ENCODE measurements around the gene NDUFC2. TPM values are rescaled to one million over a fixed set of nuclear protein-coding genes. Genes with fewer than 3 reads are reported as not detected.

Gene NDUFC2
- total and polyA plus RNA-seq, 2 of the 13 experiments (the other 11 are each of a cell fraction or from before 2014, with no cell fraction given): 256 to 363 TPM

DNA sequence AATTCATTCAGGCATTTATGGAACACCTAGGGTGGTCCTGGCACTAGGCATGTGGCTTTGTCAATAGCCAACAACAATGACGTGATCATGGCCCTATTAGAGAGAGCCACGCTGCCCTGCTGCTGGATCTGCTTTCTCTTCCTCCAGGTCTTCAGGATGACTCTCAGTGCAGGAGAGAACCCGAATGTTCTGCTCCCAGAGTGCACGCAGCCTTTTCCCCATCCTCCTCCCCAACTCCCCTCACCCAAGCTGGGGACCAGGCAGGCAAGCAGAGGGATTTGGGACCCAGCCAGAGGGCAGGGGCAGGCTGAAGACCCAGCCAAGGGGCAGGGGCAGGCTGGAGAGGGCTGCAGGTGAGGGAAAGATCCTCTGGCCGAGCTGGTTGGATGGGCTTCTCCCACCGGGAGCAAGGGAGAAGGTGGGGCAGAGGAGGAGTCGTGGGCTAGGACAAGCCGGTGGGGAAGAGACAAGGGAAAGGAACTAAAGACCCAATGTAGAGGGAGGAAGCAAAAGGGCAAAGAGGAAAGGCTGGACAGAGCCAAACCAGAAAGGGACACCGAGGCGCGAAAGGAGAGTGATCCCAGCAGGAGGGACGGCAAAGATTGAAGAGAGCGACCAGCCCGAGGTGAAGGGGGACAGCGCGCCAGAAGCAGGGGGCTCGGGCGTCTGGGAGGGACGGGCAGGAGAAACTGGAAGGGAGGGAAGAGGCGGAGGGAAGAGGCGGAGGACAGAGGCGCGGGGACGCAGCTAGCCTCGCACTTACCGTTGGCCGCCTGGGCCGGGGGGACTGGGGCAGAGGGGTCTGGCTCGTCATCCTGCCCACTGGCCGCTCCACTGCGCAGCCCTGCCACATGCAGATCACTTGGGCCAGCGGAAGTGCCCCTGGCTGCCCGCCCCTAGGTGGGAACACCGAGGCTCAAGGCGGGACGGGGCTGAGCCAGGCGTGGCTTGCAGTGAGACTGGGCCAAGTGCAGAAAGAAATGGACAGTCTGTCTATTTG is 57.0 kb downstream of the NDUFC2 start, which contains the start of gene KCTD14 (continued):
- TF ChIP-seq, protein P1, sequence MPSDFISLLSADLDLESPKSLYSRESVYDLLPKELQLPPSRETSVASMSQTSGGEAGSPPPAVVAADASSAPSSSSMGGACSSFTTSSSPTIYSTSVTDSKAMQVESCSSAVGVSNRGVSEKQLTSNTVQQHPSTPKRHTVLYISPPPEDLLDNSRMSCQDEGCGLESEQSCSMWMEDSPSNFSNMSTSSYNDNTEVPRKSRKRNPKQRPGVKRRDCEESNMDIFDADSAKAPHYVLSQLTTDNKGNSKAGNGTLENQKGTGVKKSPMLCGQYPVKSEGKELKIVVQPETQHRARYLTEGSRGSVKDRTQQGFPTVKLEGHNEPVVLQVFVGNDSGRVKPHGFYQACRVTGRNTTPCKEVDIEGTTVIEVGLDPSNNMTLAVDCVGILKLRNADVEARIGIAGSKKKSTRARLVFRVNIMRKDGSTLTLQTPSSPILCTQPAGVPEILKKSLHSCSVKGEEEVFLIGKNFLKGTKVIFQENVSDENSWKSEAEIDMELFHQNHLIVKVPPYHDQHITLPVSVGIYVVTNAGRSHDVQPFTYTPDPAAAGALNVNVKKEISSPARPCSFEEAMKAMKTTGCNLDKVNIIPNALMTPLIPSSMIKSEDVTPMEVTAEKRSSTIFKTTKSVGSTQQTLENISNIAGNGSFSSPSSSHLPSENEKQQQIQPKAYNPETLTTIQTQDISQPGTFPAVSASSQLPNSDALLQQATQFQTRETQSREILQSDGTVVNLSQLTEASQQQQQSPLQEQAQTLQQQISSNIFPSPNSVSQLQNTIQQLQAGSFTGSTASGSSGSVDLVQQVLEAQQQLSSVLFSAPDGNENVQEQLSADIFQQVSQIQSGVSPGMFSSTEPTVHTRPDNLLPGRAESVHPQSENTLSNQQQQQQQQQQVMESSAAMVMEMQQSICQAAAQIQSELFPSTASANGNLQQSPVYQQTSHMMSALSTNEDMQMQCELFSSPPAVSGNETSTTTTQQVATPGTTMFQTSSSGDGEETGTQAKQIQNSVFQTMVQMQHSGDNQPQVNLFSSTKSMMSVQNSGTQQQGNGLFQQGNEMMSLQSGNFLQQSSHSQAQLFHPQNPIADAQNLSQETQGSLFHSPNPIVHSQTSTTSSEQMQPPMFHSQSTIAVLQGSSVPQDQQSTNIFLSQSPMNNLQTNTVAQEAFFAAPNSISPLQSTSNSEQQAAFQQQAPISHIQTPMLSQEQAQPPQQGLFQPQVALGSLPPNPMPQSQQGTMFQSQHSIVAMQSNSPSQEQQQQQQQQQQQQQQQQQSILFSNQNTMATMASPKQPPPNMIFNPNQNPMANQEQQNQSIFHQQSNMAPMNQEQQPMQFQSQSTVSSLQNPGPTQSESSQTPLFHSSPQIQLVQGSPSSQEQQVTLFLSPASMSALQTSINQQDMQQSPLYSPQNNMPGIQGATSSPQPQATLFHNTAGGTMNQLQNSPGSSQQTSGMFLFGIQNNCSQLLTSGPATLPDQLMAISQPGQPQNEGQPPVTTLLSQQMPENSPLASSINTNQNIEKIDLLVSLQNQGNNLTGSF (CRISPR knock-in tag; IDR thresholded peaks at IDR 0.05): no peak
- no peak for TF ChIP-seq CBFB (CRISPR knock-in tag; IDR thresholded peaks at IDR 0.05)
- peak; percentile 71; the same call in 1 of the 2 replicates for TF ChIP-seq ZBTB38 (CRISPR knock-in tag; IDR thresholded peaks at IDR 0.05)
- TF ChIP-seq, protein P2, sequence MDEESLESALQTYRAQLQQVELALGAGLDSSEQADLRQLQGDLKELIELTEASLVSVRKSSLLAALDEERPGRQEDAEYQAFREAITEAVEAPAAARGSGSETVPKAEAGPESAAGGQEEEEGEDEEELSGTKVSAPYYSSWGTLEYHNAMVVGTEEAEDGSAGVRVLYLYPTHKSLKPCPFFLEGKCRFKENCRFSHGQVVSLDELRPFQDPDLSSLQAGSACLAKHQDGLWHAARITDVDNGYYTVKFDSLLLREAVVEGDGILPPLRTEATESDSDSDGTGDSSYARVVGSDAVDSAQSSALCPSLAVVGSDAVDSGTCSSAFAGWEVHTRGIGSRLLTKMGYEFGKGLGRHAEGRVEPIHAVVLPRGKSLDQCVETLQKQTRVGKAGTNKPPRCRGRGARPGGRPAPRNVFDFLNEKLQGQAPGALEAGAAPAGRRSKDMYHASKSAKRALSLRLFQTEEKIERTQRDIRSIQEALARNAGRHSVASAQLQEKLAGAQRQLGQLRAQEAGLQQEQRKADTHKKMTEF (CRISPR knock-in tag; IDR thresholded peaks at IDR 0.05): peak; percentile 67; the same call in 1 of the 2 replicates
- no peak for TF ChIP-seq SNAI1 (CRISPR knock-in tag; IDR thresholded peaks at IDR 0.05; ENCODE audit: borderline replicate concordance)
- TF ChIP-seq BRCA1 (CRISPR knock-in tag; IDR thresholded peaks at IDR 0.05): 0 out of 2 replicates have a peak, but pooled peaks have one; percentile 7
- TF ChIP-seq, protein P3, sequence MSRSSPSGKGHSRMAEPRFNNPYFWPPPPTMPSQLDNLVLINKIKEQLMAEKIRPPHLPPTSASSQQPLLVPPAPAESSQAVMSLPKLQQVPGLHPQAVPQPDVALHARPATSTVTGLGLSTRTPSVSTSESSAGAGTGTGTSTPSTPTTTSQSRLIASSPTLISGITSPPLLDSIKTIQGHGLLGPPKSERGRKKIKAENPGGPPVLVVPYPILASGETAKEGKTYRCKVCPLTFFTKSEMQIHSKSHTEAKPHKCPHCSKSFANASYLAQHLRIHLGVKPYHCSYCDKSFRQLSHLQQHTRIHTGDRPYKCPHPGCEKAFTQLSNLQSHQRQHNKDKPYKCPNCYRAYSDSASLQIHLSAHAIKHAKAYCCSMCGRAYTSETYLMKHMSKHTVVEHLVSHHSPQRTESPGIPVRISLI (CRISPR knock-in tag; IDR thresholded peaks at IDR 0.05; ENCODE audit: borderline replicate concordance): peak; percentile 68; the same call in 1 of the 2 replicates
- TF ChIP-seq RBM22 (optimal IDR thresholded peaks at IDR 0.05; ENCODE audit: low read length): no peak
- TF ChIP-seq SALL2 (CRISPR knock-in tag; IDR thresholded peaks at IDR 0.05): peak; percentile 48; the same call in 1 of the 2 replicates
- TF ChIP-seq ZMYM2 (CRISPR knock-in tag; IDR thresholded peaks at IDR 0.05): peak; percentile 54; the same call in 1 of the 2 replicates
- TF ChIP-seq ZNF441 (CRISPR knock-in tag; IDR thresholded peaks at IDR 0.05; ENCODE audit: borderline replicate concordance): no peak; the same call in 1 of the 2 replicates
- TF ChIP-seq ARNT2 (CRISPR knock-in tag; IDR thresholded peaks at IDR 0.05; ENCODE audit: low read depth): peak; percentile 73; the same call in 1 of the 2 replicates
- TF ChIP-seq GLI4 (CRISPR knock-in tag; IDR thresholded peaks at IDR 0.05; ENCODE audit: borderline replicate concordance): no peak
- TF ChIP-seq PTBP1 (IDR thresholded peaks at IDR 0.05; ENCODE audit: low read depth, low read length, poor library complexity, severe bottlenecking): no peak
- no peak for TF ChIP-seq ZFYVE20 (CRISPR knock-in tag; IDR thresholded peaks at IDR 0.05; ENCODE audit: borderline replicate concordance, low read depth)
- TF ChIP-seq SP2 (CRISPR knock-in tag; IDR thresholded peaks at IDR 0.05): no peak
- no peak for TF ChIP-seq ZNF530 (CRISPR knock-in tag; IDR thresholded peaks at IDR 0.05; ENCODE audit: low read depth)
- TF ChIP-seq STAT5B (CRISPR knock-in tag; IDR thresholded peaks at IDR 0.05): no peak
- no peak for TF ChIP-seq ZNF660 (CRISPR knock-in tag; IDR thresholded peaks at IDR 0.05; ENCODE audit: borderline replicate concordance, low read depth)
- 0 out of 2 replicates have a peak, but pooled peaks have one; percentile 57 for TF ChIP-seq WIZ (CRISPR knock-in tag; IDR thresholded peaks at IDR 0.05)
